ENCODE results near the gene ZNF428.
"Not testable (repeated sequence)": the region's sequence is repeated elsewhere in the genome, so short reads cannot be mapped to it uniquely, and the experiment has no call there.

ZNF428 gene

GRCh38 chr19:43639519-43640423 is 20.3 kb upstream of the ZNF428 start, which contains the start of gene CADM4:
Gene CADM4, minus strand, starts transcription at chr19:43639850. Its CDS starts 60 bp downstream, at chr19:43639790.
- DNase-seq (ENCODE audit: low read depth in 3 of 3), result peak in 1 of 3 donors; percentile 31

GRCh38 chr19:43638995-43639518 is 19.6 kb upstream of the ZNF428 start:
- DNase-seq (ENCODE audit: low read depth in 3 of 3), result no peak

GRCh38 chr19:43638214-43638994 is 19.0 kb upstream of the ZNF428 start:
- DNase-seq (ENCODE audit: low read depth in 3 of 3), result no peak

- DNase-seq (ENCODE audit: low read depth in 3 of 3), result no peak
Observed at GRCh38 chr19:43636121-43636683, 16.8 kb upstream of the ZNF428 start.

- not testable (repeated sequence) for DNase-seq (ENCODE audit: low read depth in 3 of 3)
Observed at GRCh38 chr19:43635561-43635940, 16.1 kb upstream of the ZNF428 start.

- DNase-seq (ENCODE audit: low read depth in 3 of 3), result no peak
Observed at GRCh38 chr19:43634872-43635560, 15.6 kb upstream of the ZNF428 start.

- DNase-seq (ENCODE audit: low read depth in 3 of 3), result no peak
Observed at GRCh38 chr19:43634506-43634871, 15.1 kb upstream of the ZNF428 start.

GRCh38 chr19:43634068-43634467 is 14.6 kb upstream of the ZNF428 start:
- DNase-seq (ENCODE audit: low read depth in 3 of 3), result no peak

- DNase-seq (ENCODE audit: low read depth in 3 of 3), result no peak
Observed at GRCh38 chr19:43633520-43633919, 14.1 kb upstream of the ZNF428 start.

- no peak for DNase-seq (ENCODE audit: low read depth in 3 of 3)
Observed at GRCh38 chr19:43631491-43631890, 12.1 kb upstream of the ZNF428 start.

GRCh38 chr19:43628646-43629326 is 9.4 kb upstream of the ZNF428 start:
- no peak for DNase-seq (ENCODE audit: low read depth in 3 of 3)

- DNase-seq (ENCODE audit: low read depth in 3 of 3), result no peak
Observed at GRCh38 chr19:43626838-43627237, 7.4 kb upstream of the ZNF428 start.

- peak in 1 of 3 donors; percentile 34 for DNase-seq (ENCODE audit: low read depth in 3 of 3)
Observed at GRCh38 chr19:43625918-43626579, 6.6 kb upstream of the ZNF428 start.

GRCh38 chr19:43624933-43625332 is 5.5 kb upstream of the ZNF428 start:
- peak; percentile 74 to 89 (median 85) for DNase-seq (ENCODE audit: low read depth in 3 of 3)

- DNase-seq (ENCODE audit: low read depth in 3 of 3), result no peak
Observed at GRCh38 chr19:43623889-43624670, 4.7 kb upstream of the ZNF428 start.

- no peak for DNase-seq (ENCODE audit: low read depth in 3 of 3)
Observed at GRCh38 chr19:43622956-43623355, 3.5 kb upstream of the ZNF428 start.

GRCh38 chr19:43622070-43622469 is 2.6 kb upstream of the ZNF428 start:
- no peak for DNase-seq (ENCODE audit: low read depth in 3 of 3)

- DNase-seq (ENCODE audit: low read depth in 3 of 3), result peak in 2 of 3 donors; percentile 78 to 80
Observed at GRCh38 chr19:43620061-43621001, 902 bp upstream of the ZNF428 start.

GRCh38 chr19:43618921-43619261 is 538 bp downstream of the ZNF428 start:
- peak in 2 of 3 donors; percentile 38 to 43 for DNase-seq (ENCODE audit: low read depth in 3 of 3)
